ENCODE data around the gene STAM.

STAM gene

DNA sequence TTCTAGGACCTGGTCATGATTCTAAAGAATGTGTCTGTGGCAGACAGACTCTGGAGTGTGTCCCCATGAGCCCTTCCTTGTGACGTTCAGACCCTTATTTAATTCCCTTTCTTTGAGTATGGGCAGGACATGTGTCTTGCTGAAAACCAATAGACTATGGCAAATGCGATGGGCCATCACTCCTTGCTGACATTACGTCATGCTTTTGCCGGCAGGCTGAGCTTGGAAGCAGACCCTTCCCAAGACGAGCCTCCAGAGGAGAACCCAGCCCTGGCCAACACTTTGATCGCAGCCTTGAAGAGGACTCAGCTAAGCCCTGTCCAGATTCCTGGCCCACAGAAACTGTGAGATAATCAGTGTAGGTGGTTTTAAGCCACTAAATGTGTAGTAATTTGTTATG is 89.7 kb downstream of the STAM start:
- no peak for DNase-seq

DNA sequence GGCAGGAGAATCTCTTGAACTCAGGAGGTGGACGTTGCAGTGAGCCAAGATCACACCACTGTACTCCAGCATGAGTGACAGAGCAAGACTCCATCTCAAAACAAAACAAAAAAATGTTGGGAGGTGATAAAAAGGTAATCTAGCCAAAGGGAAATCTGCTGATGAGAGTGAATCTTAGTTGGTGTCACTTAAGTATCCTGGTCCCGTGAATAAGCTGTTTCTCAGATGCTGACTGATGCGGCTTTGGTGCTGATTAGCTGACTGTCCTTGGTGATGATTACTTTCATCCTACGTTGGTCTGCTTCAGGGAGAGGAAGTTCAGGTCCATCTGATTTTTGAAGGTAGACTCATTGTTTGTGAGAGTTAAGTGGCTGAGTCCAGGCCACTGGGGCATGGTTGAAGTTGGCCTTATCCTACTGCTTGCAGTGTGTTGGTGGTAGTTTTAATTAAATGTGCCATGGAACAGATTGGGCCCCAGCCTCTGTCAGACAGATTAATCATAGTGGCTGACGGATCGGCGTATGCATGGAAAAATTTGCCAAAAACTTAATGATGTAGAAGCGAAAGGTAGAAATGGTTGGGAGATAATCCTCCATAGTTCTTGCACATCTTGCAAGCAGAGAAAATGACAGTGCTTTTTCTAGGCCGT is 90.6 kb downstream of the STAM start:
- no peak for DNase-seq

DNA sequence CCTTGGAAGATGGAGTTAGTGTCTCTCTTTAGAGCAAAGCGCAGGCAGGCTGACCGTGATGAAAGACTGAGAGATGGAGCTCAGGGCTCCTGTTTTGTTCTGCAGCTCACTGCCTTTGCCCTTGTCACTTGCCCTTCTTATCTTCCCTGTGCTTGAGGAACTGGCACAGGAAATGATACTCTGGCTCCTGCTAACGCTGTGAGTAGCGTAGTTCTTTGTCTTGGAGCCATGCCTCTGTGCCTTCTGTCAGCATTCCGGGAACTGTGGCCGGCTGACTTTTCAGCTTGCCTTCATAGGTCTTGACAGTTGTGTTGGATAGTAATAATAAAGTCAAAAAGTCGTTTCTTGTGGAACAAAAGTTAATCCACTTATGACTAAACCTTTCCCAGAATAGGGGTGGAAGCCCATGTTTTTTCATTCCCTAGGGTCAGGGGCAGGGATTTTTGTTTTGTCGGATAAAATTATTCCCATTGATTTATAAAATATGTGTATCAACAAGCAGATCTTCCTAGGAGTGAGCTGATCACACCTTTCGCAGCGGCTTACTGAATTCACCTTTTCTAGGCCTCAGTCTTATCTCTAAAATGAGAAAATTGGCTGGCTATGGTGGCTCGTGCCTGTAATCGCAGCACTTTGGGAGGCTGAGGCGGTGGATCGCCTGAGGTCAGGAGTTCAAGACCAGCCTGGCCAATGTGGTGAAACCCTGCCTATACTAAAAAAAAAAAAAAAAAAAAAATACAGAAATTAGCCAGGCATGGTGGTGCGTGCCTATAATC is 91.4 kb downstream of the STAM start:
- no peak for DNase-seq

DNA sequence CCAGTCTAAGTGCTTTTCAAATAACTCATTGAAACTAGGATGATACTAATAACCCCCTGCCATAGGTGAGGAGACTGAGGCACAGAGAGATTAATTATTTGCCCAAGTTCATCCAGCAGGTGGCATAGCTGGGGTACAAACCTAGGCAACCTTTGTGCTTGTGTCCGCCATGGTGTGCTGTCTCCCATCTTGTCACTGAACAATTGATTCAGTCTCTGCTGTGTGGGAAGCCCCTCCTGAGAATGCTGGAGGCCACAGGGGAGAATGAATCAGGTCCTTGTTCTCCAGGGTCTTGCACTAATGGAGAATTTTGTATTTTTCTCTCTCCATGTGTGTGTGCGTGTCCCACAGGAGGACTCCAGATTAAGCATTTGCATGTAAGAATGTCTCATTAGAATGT is 92.3 kb downstream of the STAM start:
- DNase-seq: no peak

DNA sequence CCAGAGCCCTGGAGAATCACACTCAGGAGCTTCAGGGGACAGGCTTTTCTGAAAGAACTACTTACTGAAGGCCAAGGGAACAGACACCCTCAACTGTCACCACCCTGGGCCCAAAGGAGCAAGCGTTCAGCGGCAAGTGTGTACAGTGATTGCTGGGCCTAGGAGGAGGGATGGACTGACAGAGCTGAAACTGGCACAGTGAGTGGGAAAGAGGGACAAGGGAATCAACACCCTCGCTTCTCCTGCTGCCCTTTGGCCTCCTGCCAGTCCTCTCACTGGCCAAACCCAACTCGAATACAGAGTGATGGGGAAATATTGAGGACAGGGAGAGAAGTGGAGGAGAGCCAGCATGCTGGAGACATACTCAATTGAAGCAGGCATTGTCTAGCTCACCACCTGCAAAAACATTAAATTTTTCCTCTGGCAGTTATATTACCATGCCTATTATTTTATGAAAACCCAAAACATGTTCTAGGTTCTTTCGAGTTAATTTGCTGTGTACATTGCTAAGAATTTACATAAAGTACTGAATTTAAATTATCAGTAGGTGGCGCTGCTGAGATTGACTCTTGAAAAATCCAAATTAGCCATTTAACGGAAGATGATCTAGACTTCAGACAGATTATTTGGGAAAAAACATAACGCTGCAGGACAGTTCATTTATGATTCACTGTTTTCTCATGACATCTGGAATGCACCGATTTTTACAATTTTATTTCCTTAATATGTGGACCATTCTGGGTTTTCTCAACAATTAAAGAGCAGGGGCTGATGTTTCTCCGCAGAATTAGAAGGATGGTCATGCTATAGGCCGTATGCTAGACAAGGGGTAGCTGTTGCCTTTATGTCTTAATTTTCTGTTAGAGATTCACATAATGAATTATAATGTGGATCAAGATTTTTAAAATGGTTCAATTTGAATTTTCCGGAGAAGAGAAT is 93.3 kb downstream of the STAM start:
- no peak for DNase-seq

DNA sequence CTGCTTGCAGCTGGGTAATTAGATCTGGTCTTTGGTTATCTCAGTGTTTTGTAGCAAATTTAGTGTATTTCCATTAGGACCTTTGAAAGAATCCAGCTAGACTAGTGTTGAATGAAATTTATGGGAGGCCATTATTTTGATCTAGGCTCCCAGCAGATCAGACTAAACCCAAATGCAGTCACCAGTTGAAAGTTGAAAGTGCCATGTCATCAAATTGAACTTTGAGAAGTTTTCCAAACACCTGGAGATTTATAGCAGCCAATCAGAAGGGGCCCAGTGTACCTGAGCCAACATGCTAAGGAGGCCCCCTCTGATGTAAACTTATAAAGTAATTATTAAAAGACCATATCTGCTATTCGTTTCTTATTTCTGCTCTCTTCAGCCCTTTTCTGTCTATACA is 96.7 kb downstream of the STAM start:
- DNase-seq: no peak

DNA sequence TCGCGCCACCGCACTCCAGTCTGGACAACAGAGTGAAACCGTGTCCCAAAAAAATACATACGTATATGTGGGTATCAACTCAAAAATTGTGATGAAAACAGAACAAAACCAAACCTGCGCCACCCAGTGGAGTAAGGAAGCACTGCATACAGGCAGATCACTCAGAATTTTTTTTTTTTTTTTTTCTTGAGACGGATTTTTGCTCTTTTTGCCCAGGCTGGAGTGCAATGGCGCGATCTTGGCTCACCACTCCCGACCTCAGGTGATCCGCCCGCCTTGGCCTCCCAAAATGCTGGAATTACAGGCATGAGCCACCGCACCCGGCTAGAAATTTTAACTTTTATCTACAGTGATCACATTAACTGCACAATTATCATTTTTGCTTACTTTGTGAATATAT is 99.0 kb downstream of the STAM start:
- peak; percentile 66 to 72 for DNase-seq

DNA sequence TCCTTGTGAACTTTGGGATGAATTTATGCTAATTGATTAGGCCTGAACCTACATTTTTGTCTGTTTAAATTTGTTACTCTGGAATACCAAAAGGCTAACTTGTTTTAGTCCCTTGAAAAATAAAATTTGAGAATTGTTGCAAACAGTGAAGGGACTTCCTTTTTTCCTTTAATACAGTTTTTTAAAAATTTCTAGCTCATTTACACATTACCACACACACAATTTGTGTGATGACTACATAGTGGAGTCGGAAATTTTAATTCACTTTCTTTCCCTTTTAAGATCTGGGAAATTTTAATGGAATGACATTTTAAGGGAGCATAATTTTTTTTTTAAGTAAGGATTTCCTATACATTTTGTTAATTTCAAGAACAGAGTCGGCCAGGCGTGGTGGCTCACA is 99.5 kb downstream of the STAM start:
- DNase-seq: no peak

DNA sequence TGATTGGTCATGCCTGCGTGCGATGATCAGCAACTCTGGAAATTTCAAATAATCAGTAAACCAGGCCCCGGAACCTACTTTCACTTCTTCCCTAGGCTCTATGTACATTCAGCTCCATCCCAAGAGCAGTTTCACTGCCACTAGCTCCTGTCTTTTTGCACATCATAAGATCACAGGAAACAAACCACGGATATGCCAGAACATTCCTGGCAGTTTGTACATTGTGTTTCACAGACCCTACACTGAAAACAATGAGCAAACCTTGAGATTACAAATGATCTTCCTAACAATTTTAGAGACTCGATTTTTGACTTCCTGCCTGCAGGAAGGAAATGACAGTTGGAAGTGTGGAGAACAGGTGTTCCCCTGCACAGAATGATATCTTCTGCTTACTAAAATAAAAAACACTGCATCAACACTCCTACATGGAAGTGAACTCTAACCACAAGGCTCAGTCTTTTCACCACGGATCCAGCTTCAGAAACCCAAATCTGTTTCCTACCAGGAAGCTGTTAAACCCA is 100.5 kb downstream of the STAM start:
- no peak for DNase-seq

DNA sequence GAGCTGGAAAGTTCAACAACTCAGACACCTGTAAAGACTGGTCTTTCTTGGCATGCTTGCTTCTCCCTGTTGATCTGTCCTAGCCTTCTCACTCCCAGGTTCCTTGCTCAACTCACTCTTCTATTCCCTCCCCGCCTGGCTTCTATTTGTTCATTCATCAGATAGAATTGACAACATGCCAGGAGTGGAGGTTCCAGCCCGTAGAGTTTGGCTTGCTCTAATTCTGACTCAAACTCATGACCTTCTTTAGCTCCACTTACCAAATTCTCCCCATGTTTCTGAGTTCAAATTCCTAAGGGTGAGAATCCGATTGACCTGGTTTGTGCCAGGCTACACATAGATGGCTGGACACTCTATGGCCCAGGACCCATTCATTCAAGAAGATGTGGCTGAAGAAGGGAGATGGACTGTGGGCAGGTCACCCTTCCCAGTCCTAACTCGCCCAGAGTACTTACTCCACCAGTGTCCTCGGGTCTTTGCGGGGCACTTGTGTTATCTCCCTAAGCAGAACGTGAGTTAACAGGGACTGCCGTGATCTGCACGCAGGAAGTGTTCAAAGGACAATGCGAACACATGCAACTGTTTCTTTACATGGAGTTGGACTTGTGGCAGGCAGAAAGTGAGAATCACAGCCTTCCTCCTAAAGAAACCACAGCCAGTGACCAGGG is 104.1 kb downstream of the STAM start:
- no peak for DNase-seq

DNA sequence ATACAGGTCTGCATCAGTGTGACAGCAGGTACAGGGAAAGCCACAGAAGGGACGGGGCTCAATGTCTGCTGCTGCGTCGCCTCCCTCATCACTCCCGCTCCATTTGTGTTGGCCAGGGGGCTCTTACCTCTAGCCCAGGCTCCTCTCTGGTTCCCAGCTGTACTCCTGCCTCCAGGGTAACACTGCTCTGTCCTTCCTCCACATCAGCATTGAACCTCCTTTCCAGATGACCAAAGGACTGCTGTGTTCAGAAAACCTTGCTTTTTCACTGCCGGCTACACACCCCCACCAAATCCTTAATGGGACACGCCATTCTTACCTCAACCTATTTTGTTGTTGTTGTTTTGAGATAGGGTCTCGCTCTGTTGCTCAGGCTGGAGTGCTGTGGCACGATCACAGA is 105.9 kb downstream of the STAM start:
- no peak for DNase-seq

DNA sequence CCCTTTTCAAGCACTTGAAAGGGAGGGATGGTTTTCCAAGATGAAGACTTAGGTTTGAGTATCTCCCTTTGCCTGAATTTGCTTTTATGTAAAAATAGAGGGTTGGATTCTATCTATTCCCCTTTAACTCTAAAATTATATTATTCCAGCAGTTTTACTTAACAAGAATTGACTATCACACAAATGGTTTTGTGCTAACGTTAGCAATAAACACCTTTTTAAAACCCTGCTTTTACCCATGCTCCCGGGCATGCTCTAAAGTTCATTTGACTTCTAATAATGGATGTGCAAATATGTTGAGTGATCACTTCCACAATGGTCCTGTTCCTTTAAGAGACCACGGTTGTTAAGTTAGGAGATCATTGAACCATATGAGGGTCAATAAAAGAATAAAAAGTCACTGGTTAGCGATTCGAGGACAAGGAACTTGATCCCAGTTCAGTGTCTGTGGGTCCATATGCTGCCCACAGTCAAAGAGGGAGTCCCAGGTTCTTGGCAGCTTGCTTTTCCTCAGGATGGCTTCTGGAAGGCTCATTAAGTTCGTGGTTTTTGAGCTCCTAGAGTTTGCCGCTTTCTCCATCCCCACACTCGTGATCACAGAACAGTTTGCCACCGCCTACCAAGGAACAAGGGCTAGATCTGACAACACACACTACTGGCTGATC is 108.0 kb downstream of the STAM start, which contains the start of gene TMEM236:
Gene TMEM236 (plus strand): TSS at position 421 of the 665 bp plus-strand sequence. CDS start 95 bp downstream, at position 516.
- DNase-seq: no peak

DNA sequence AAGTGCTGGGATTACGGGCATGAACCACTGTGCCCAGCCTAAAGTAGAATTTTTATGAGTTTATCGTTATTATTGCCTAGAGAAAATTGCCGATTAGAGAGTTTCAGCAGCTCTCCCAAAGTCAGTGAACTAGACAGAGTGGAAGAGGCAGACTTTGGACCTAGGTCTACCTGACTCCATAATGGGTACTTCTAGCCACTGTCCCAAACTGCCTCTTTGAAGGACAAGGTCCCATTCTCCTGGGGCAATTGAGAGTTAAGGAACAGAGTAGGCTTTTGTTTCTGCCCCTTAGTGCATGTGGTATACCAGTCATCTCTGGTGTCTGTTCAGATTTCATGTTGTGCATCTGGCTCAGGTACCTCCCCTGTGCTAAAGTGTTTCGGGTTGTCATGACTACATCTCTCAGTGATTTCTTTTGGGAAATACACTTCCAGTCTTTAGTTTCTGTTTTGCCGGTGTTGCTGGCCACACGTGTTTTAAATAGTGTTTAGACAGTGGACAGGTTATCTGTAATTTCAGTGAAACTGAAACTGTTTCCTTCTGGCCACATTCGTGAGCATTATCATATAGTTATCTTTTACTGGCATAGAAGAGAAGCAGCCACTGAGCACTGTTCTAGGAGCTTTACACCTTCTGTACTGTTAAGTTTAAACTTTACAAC is 112.7 kb downstream of the STAM start:
- DNase-seq: no peak

DNA sequence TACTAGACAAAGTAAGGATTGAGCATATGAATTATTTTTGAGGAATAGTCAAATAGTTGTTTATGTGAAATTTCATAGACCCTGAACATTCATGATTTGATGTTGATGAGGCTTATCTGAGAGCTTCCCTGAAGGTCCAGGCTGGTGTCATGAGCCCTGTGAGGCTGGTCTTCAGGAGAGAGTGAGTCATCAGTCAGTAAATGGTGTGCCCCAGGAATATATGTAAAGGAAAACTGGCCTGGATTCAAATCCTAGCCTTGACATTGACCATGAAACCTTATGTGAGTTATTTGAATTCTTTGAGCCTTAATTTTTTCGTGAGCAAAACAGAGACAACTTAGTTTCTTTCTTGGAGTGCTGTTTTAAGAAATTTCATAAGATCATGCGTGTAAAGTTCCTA is 114.2 kb downstream of the STAM start:
- no peak for DNase-seq

DNA sequence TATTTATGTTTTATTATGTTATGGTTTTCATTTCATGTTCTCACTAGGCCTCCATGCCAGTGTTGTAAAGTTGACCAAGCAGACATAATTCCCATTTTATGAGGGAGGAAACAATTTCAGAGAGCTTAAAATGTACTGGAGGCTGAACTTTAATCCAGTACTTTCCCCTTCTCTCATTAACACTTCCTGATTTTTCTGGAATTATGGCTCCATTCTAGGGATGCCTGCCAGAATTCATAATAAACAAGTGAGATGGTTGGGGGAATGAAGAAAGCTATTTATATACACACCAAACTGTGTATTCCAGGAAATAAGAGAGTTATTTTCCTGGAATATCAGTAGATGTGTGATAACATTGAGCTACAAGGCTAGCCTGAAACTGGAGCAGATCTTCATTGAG is 114.9 kb downstream of the STAM start:
- no peak for DNase-seq

DNA sequence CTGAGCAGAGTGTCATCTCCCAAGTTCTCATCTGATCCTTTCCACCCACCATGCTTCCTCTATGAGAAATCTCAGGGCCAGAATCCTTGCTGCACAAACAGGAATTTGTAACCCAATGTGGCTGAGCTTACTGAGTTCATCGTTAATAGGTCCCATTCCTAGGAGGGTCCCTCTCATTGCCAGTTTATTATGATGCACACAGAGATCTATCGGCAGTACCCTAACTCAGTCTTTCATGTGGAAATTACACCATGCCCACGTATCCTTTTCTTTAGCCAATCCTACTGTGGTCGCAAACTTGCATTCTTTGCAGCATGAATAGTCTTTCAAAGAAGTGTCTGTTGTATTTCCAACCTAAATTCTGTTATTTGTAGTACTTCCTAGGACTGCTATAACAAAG is 120.2 kb downstream of the STAM start:
- no peak for DNase-seq

DNA sequence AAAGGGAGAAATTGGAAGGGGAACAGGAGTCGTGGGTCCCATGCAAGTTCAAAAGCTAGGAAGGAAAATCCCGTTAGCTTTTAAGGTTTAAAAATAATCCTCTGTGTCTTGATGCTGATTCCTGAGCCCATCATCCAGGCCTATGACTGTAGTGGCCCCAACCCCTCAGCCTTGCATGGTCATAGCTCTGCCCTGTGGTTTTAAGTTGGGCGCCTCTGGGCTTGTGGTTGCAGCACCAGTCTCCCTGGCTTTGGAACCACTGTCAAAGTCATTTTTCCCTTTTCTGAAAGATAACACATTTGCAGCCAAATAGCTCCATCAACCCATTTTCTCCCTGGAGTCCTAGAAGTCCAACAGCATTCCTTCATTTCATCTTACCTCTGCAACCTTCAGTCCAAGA is 121.7 kb downstream of the STAM start:
- no peak for DNase-seq
